Rectal smooth muscle tissue (tissue), 1 donor: Measurements from ENCODE around the gene SPANXN2.

Experiments
- H3K27ac ChIP-seq: one replicate; pipeline ENCODE4 v1.7.0; 2013; ENCODE audit warnings: low read depth, low read length, inconsistent platforms
- H3K27me3 ChIP-seq: one replicate; pipeline ENCODE4 v1.7.0; 2013; ENCODE audit warnings: low read length; ENCODE audit not compliant: control insufficient read depth, insufficient read depth
- H3K36me3 ChIP-seq: one replicate; pipeline ENCODE4 v1.7.0; 2013; ENCODE audit warnings: low read length; ENCODE audit not compliant: control insufficient read depth, insufficient read depth
- H3K4me1 ChIP-seq: one replicate; pipeline ENCODE4 v1.7.0; 2013; ENCODE audit warnings: low read length; ENCODE audit not compliant: control insufficient read depth, insufficient read depth
- H3K4me3 ChIP-seq: one replicate; pipeline ENCODE4 v1.7.0; 2013; ENCODE audit warnings: low read length
- H3K9ac ChIP-seq: one replicate; pipeline ENCODE4 v1.7.0; 2013; ENCODE audit warnings: low read length

The SPANXN2 gene

DNA sequence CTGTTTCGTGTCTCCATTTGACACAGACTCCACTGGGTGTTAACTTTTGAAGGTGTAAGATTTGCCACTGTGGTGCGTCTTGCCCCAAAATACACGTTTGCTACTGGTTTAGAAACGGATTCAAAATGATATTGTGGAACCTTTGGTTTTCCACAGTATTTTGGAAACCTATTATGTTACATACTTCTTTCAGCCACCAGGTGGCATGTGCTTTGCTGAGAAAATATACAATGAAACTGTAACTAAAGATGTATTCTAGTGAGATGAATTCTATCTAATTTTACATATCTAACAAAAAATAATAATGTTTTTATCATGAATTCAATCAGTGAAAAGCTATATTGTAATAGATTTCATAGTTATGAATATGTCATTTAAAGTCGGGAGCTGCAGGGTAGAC lies 56.2 kb downstream of the SPANXN2 start:
- Histone ChIP-seq H3K9ac (no peak overlapping the region), H3K27ac (no peak overlapping the region), H3K27me3 (no peaks in the 10 kb centered on the region), H3K36me3 (no peaks in the 10 kb centered on the region), H3K4me3 (no peak overlapping the region), H3K4me1 (no peaks in the 10 kb centered on the region)

GRCh38 chrX:143663755-143664154 lies 56.8 kb downstream of the SPANXN2 start:
- Histone ChIP-seq H3K4me1 (no peaks in the 10 kb centered on the region), H3K27ac (no peak overlapping the region), H3K27me3 (no peaks in the 10 kb centered on the region), H3K9ac (no peak overlapping the region), H3K4me3 (no peak overlapping the region), H3K36me3 (no peaks in the 10 kb centered on the region)
